ENCODE measurements around the gene SDC3.

The SDC3 gene

DNA sequence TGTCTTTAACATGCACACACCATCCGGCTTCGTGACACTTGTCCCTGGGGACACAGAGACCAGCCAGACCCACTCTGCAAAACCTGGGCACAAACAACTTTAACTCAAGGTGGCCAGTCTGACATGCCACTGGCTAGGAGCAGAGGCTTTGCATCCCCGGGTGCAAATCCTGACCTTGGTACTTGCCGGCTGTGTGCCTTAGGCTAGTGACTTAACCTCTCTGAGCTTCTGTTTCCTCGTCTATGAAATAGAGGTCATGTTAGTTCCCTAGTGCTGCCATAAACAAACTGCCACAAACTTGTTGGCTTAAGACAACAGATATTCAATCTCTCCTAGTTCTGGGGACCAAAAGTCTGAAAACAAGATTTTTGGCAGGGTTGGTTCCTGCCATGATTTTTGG lies 60.4 kb downstream of the SDC3 start:
- DNase-seq (ENCODE audit: low spot score) = no peak

DNA sequence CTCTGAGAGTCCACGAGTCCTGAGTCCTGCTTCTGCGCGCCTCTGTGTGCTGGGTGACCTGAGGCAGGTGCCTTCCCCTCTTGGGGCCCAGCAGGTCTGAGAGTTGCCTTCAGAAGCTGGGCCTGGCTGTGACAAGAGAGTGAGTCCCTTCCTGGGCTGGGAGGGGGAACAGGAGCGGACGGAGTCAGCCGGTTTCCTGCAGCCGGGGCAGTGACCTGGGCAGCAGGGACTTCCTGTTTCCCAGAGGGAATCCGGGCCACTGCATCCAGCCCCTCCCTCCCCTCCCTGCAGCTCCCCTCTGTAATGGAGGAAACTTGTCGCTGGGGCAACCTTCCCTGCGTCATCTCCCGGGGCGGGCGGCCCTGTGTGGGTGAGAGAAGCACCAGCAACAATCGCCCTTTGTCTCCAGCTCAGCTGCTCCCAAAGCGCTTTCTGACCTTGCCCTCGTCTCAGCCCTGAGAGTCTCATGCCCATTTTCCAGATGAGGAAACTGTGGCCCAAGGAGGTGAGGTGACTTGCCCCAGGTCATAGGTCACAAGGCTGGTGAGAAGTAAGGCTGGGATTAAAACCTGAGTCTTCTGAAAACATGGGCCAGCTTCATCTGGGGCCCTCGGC lies 61.1 kb downstream of the SDC3 start:
- no peak for DNase-seq (ENCODE audit: low spot score)

DNA sequence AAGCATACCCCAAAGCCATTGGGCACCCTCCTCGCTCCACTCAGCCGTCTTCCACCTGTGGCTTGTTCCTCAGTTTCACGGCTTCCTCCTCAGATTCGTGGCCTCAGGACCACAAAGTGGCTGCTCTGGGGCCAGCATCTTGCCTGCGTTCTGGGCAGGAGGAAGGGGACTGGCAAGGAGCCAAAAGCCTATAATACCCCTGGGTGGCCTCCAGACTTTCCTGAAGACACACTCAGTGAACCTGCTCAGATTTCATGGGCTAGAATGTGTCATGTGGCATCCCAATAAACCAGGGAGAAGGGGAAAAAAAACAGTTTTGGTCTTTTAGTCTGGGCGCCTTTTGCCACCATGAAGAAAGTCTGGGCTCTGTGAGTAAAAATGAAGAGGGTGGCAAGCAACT lies 62.0 kb downstream of the SDC3 start:
- no peak for DNase-seq (ENCODE audit: low spot score)

DNA sequence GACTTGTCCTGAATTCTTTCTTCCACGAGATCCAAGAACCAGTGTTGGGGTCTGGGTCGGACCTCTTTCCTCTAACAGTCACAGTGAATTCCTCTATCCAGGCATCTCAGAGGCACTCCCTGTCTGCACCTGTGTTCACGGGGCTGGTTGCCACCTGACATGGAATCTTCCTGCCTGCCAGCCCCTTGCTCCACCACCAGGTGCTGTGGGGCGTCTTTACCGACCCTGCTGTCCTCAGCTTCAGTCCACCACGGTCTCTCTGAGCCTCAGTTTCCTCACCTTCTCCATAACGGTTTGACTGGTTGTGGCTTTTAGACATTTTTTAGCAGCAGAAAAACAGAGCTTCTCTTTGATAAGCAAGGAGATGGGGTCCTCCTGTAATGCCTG lies 62.7 kb downstream of the SDC3 start:
- DNase-seq (ENCODE audit: low spot score) = no peak

DNA sequence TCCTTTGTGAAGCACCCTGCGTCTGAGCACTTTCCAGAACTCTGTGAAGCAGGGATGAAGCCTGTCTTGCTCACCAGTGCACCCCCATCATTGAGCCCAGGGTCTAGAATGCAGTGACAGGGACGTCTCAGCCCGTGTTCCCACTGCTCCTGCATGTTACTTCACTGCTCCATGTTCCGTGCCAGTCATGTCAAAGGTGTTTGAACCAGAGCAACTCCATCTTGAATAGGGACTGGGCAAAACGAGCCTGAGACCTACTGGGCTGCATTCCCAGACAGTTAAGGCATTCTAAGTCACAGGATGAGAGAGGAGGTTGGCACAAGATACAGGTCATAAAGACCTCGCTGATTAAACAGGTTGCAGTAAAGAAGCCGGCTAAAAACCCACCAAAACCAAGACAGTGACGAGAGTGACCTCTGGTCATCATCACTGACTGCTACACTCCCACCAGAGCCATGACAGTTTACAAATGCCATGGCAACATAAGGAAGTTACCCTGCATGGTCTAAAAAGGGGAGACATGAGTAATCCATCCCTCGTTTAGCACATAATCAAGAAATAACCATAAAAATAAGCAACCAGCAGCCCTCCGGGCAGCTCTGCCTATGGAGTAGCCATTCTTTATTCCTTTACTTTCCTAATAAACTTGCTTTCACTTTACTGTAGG lies 63.2 kb downstream of the SDC3 start:
- no peak for DNase-seq (ENCODE audit: low spot score)

DNA sequence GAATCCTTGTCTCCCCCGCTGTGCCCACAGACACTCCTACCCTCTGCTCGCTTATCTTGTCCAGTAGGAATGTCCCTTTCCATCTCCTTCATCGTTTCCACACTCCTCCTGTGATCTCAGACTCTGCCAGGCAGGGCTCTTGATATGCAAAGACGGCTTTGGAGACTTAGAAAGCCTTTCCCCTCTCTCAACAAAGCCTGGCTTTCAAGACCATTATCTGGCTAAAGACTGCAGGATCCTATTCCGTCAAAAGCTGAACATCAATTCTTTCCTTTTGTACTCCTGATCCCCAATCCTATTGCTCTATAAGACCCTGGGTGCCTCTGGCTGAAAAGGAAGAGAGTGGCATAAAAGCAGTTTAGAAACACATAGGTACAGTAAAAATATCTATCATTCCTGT lies 63.9 kb downstream of the SDC3 start:
- no peak for DNase-seq (ENCODE audit: low spot score)

DNA sequence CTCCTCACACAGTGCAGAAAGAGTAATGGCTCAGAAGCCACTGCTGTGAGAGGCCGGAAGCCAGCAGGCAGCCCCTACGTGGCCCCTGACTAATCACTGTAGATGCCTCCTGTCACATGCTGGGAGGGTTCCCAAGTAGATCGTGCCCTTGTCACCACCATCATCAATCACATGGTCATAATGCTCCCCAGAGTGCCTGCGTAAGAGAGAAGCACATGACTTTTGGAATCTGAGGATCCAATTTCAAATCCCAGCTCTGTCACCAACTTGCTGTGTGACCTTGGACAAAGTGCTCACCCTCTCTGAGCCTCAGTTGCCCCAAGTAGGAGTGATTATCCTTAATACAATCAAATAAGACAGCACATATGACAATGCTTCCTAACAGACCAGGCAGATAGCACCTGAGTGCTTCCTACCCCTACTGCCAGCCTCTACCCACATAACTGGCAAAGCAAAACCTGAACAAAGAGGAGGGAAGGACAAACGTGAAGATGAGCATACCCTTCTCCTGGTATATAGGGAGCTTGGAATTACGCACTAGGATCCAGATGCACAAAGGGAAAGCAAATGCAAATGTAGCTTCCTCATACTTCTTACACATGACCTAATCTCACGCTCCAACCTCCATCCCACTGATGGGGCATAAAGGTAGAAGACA lies 65.7 kb downstream of the SDC3 start:
- no peak for DNase-seq (ENCODE audit: low spot score)

DNA sequence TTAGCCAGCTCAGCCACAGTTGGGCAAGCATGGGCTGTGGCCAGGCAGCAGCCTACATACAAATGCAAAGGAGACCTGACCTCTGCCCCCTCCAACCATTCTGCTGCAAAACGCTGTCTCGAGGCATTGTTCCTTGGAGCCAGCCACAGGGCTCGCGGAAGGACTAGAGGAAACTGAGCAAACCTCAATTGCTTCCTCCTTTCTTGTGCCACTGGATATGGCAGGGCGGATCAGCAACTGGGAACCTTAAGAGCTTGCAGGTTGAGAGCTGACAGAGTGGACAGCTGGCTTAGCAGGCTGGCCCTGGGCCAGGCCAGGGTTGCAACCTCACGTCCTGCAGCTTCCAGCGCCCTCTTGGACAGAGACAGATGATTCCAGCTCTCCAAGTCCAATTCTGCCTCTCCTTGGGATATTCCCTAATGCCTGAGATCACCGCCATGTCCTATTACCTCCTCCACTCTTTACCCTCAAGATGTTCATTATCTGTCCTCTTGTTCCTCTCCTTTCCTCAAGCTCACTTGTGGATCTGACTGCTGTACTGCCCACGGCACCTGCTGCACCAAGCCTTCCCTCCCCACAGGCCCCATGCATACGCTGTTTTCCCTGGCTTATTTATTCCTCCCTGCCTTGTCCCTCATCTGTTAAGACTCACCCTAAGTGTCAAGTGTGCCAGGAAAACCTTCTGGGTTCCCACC lies 67.5 kb downstream of the SDC3 start:
- no peak for DNase-seq (ENCODE audit: low spot score)

DNA sequence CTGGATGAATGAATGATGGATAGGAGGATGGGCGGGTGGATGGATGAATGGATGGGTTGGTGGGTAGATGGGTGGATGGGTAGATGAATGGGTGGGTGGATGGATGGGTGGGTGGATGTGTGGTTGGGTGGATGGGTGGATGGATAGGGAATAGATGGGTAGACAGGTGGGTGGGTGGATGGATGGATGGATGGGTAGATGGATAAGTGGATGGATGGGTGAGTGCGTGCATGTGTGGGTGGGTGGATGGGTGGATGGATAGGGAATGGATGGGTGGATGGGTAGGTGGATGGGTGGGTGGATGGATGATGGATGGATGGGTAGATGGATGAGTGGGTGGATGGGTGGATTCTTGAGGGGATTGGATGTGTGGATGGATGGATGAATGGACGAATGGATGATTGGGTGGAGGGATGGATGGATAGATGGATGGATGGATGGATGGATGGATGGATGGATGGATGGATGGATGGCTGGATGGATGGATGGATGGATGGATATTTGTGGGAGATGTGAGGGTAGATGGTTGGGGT lies 68.7 kb downstream of the SDC3 start:
- DNase-seq (ENCODE audit: low spot score) = no peak

DNA sequence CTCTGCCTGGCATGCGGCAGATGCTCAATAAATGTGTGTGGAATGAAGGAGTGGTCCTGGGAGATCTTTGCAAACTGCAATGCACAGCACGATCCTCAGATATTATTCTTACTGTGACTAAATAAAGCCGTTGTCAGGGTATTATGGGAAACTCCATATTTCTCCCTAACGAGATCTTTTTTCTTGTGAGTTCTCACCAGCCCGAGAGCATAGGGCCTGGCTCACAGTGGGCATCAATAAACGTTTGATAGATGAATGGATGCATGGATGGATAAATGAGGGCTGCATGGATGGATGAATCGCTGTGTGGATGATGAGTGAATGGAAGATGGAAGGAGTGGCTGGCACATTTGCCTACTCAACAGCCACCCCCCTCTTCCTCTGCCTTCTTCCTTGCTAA lies 69.6 kb downstream of the SDC3 start:
- no peak for DNase-seq (ENCODE audit: low spot score)

DNA sequence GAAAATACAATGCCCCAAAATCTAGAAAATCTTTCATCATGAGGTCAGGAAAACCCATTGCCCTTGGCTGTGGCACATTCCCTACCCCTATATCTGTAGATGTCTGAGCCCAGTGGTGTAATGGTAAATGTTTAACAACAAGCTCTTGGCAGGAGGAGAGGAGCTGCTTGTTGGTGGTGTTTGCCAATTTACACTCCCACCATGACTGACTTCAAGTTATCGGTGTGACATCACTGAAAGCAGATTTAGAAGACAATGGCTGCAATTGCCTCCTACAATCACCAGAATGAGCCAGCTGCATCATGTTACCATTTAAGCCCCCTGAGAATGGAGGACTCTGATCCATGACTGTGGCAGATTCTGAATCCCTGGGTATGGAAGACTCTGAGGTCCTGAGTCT lies 70.9 kb downstream of the SDC3 start:
- DNase-seq (ENCODE audit: low spot score) = no peak

DNA sequence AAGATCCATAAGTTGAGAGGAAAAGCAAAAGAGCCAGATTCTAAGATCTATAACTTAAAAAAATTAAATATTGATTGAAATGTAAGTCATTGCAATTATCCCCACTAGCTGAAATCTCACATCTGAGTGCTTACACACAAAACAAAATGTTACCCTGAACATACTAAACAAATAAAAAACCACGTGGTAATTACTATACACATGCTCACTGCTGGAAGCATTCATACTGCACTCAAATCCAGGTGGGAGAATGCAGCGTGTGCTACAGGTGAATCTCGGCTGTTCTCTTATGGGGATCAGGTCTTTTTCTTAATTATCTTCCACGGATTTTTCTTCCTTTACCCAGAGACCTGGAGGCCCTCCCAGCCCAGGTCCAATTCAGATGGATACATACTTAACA lies 74.3 kb downstream of the SDC3 start:
- no peak for DNase-seq (ENCODE audit: low spot score)

DNA sequence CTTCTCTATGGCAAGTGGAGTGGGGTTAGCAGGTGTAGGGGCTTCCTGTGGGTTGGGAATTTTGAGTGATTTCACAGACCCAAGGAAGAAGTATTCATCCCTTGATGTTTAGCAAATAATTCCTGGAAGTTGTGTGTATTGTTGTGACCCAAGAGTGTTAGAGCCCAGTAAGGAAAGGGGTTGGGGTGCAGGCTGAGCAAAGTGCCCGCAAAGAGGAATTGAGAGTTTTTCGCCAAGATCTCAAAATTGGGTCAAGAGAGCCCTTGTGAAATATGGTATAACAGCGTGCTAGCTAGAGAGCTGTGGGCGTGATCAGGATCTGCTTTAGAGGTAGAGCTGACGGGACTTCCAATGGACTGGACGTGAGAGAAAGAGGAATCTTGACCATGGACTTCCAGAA lies 78.0 kb downstream of the SDC3 start:
- no peak for DNase-seq (ENCODE audit: low spot score)

DNA sequence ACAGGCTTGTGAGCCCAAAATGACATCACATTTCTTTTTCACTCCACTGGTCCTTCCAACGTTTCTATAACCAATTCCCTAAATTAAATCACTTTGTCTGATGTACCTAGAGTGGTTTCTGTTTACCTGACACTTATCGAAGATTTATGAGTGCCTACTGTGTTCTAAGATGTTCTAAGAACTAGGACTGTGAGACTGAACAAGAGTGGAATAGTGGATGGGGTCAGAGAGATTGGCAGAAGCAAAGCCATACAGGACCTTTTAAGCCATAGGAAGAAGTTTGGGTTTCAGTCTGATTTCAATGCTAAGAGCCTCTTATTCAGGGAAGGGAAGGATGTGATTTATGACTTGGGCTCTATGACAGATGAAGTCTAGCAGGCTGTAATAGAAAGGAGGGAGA lies 78.7 kb downstream of the SDC3 start:
- DNase-seq (ENCODE audit: low spot score) = no peak

DNA sequence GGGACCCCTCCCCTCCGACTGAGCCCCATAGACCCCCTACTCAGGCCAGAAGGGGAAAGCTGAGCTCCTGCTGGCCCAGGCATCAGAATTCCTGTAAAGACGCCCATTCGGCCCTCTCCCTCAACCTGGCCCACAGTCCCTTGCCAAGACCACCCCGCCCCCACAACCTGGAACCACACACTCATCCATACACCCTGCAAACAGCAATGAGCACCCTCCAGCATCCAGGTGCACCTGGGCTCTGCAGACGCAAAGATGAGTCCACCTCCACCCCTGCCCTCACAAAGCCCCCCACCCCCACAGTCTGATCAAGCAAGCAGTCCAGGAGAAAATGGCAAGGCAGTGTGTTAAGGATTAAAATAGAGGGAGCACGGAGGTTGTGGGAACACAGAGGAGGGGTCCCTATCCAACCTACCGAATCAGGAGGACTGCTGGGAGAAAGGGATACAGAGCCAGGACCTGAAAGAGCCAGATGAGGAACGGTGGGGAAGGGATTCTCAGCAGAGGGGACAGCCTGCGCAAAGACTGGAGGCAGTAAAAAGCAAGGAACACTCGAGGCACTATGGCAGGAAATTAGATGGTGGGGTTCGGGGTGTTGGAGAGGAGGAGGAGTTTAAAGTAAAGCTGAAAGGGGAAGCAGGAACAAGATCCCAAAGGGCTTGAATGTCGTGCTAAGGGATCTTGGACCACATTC lies 83.7 kb downstream of the SDC3 start:
- no peak for DNase-seq (ENCODE audit: low spot score)

DNA sequence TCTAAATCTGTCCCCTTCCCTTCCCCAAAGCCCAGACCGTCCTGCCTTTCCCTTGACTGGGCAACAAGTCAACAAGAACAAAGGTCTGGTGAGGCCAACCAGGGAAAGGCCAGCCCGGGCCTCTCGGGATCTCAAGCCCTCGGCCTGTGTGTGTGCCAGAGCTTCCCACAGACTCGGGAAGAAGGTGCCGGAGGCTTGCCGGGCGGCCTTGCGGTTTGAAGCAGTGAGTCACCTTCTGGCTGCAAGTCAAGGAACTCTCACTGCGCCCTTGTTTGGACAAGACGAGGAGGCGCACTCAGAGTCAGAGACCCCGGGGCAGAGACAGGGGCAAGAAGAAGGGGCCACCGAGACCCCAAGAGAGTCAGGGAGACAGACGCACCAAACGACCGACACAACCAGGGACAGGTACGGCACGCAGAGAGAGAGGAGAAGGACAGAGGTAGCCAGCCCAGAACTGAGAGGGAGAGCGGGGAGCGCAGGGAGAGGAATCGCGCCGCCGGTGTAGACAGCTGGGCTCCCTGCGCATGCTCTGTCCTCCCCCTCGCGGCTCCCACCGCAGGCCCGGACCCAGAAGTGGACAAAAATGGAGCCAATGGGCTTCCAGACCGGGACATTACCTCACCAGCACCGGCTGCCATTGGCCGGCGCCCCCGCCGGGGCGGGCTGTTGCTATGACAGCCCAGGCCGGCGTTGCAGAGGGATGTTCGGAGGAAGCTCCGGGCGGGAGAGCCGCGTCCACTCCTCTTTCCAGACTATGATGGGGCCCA lies 84.4 kb downstream of the SDC3 start:
- peak; percentile 97 for DNase-seq (ENCODE audit: low spot score)

DNA sequence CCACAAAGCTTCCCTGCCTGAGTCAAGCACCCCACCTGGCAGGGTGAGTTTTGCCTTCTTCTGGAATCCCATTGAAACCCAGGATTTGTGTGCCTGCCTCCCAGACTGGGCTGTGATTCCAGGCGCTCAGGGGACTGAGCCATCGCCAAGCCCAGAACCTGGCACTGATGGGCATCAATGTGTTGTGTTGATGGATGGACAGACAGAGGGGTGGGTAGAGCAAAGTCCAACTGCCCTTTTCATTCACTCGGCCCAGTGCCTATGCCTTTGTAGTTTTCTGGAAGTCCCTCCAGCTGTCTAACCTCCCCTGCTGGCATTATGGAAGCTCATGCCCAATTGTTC lies 85.0 kb downstream of the SDC3 start:
- no peak for DNase-seq (ENCODE audit: low spot score)

DNA sequence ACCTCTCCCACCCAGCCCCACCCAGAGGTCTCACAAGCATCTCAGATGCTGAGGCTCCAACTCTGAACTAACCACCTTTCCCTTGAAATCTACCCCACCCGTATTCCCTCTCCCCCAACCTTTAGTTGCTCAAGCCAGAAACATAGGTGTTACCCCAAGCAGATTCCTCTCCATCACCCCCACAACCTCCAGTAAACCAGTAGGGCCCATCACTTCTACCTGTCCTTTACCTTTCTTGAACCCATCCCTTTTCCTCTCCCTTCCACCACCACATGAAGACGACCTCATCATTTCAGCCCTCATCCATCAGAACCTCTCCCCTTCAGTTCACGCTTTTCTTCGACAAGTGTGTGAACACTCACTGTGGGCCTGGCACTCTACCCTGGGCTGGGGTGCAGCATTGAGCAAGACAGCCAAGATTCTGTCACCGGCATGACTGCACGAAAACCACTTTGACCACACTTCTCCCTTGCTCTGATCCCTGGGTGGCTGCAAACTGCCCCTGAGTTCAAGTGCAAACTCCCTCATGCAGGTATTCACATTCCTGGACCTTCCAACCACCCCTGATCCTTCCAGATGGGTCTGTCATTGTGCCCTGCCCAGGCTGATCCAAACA lies 85.5 kb downstream of the SDC3 start:
- DNase-seq (ENCODE audit: low spot score) = no peak

DNA sequence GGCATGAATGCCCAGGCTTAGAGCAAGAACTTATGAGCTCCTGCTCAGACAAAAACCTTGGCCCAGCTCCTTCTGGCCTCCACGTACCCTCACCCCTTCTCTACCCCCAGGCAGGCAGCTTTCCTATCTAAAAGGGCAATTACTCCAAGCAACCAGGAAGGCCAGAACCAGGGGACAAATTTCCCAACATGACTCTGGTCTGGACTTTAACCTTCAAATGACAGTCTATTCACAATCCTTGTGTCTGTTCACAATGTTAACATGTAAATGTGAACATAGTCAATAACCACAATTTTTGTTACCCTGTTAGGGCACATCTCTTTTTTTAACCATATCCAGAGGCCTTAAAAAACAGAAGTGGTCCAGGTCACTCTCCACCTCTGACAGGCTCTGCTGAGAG lies 86.6 kb downstream of the SDC3 start:
- DNase-seq (ENCODE audit: low spot score) = no peak

DNA sequence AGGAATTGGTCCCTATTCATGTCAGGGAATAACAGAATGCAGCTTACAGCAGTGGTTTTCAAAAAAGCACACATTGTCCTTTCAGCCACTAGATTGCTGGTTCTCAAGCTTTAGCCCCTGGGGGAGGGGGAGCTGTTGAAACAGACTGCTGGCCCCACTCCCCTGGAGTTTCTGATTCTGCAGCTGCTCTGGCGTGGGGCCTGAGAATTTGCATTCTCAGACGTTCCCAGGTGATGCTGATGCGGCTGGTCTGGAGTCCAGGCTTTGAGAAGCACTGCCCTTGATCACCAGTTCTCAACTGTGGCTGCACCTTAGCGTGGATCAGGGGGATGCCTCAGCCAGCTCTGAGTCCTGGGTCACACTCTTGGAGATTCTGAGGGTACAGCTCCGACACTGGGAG lies 88.3 kb downstream of the SDC3 start:
- no peak for DNase-seq (ENCODE audit: low spot score)

Data from left forelimb (tissue), 1 donor.